Measurements from ENCODE around the gene SH3BGR. TPM values are rescaled to one million over a fixed set of nuclear protein-coding genes. Genes with fewer than 3 reads are reported as not detected.

SH3BGR gene
- total and polyA plus RNA-seq, 2 of the 4 experiments (the other 2 are of a cell fraction), result 1.6 to 2.0 TPM

DNA sequence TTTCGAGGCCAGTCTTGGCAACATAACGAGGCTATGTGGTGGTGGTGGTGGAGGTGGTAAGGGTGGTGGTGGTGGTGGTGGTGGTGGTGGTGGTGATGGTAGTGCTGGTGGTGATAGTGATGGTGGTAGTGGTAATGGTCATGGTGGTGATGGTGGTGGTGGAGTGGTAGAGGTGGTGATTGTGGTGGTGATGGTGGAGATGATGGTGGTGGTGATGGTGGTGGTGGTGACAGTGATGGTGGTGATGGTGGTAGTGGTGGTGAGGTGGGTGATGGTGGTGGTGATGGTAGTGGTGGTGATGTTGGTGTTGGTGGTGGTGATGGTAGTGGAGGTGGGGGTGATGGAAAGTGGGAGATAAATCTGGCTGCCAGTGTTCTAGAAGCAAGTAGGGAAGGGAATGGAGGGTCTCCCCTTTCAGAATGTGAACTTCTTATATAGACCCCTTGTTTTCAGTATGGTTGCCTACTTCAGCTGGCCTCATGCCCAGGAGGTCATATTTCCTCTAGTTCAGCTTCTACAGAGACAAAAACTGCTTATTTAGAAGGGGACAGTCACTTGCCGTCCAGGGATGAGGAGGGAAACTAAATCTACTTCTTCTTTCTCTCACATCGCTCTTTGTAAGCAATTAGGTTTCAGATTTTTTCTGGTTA, 27.5 kb downstream of the SH3BGR start:
- DNase-seq (no peak), ATAC-seq (ENCODE audit: low read depth) (no peak)
- H3K14ac ChIP-seq (replicated peaks; ENCODE audit: low read depth, low read length), result no peak overlapping the region
- no peaks in the 10 kb centered on the region for H3K4me1 ChIP-seq (ENCODE audit: control insufficient read depth, insufficient read depth, low read length)
- H3K36me3 ChIP-seq (ENCODE audit: control insufficient read depth, insufficient read depth, low read length), result no peaks in the 10 kb centered on the region
- no peak overlapping the region for H4K91ac ChIP-seq (ENCODE audit: insufficient read depth, low read depth, low read length)
- no peak overlapping the region for H3K18ac ChIP-seq (ENCODE audit: low read depth, low read length)
- no peak overlapping the region for H2BK120ac ChIP-seq (ENCODE audit: low read depth, low read length)
- no peaks in the 10 kb centered on the region for H3K9me3 ChIP-seq (ENCODE audit: control insufficient read depth, insufficient read depth, low read length)
- in situ Hi-C loops (cut with MboI; ENCODE audit: low sequenced_read_pairs), result no loop called here
- H2BK20ac ChIP-seq (ENCODE audit: low read depth, low read length), result no peak overlapping the region
- H3K9me1 ChIP-seq (ENCODE audit: insufficient read depth, low read length), result no peaks in the 10 kb centered on the region
- no peak overlapping the region for H2BK15ac ChIP-seq (ENCODE audit: low read depth, low read length)
- H4K20me1 ChIP-seq (ENCODE audit: insufficient read depth, low read length), result no peaks in the 10 kb centered on the region
- ChIA-PET CTCF (interaction anchor here (0.7 kb wide), 1 partner anchor 1492 kb away, joined by 3 read pairs; no protein-coding TSS in a partner anchor), POLR2A (ENCODE audit: unreplicated experiment) (no interaction called here)
- no peak overlapping the region for H3K9ac ChIP-seq (ENCODE audit: low read depth, low read length)
- dilution Hi-C loops (cut with HindIII; ENCODE audit: low sequenced_read_pairs, unreplicated experiment), result no loop called here
- no peak overlapping the region for H3K56ac ChIP-seq (ENCODE audit: extremely low read depth, insufficient read depth, low read length)
- no peak overlapping the region for H2AK5ac ChIP-seq (ENCODE audit: low read depth, low read length)
- no TSS peak for BruUV-seq (replicated peaks)
- 47% methylated on average over 2 of the region's 4 CpGs; no CpG with 5 or more reads in 1 of the 2 experiments for WGBS, 2 experiments (ENCODE audit: extremely low coverage in 2 of 2, insufficient read length in 1 of 2)
- H3K4me3 ChIP-seq (ENCODE audit: insufficient read depth, low read depth, low read length), result no peak overlapping the region
- H2AK9ac ChIP-seq (replicated peaks; ENCODE audit: low read depth, low read length, poor library complexity), result no peak overlapping the region
- no peak overlapping the region for H3K23ac ChIP-seq (ENCODE audit: low read depth, low read length)
- H4K8ac ChIP-seq (ENCODE audit: low read depth in 2 of 2, low read length in 2 of 2), result no peak overlapping the region
- intact Hi-C loops (cut with micrococcal nuclease), result no loop called here
- no peaks in the 10 kb centered on the region for H3K79me1 ChIP-seq (ENCODE audit: low read depth in 1 of 2, low read length in 2 of 2)
- no peak overlapping the region for H2BK5ac ChIP-seq (ENCODE audit: low read depth, low read length, poor library complexity, severe bottlenecking)
- TF ChIP-seq MAFK (IDR thresholded peaks at IDR 0.05; ENCODE audit: low read depth, low read length) (no peak), FOS (IDR thresholded peaks at IDR 0.05; ENCODE audit: low read depth, low read length) (no peak), BHLHE40 (IDR thresholded peaks at IDR 0.05; ENCODE audit: low read depth, low read length) (no peak), SMC3 (IDR thresholded peaks at IDR 0.05; ENCODE audit: low read depth, low read length) (no peak), MXI1 (IDR thresholded peaks at IDR 0.05; ENCODE audit: borderline replicate concordance, low read depth, low read length) (no peak), NFE2L2 (IDR thresholded peaks at IDR 0.05; ENCODE audit: low read depth, low read length) (no peak), RFX5 (IDR thresholded peaks at IDR 0.05; ENCODE audit: low read depth, low read length) (no peak), MAZ (IDR thresholded peaks at IDR 0.05; ENCODE audit: borderline replicate concordance, low read depth, low read length) (no peak), CHD1 (IDR thresholded peaks at IDR 0.05; ENCODE audit: low read depth, low read length) (no peak), RCOR1 (IDR thresholded peaks at IDR 0.05; ENCODE audit: insufficient replicate concordance, low read length) (no peak), RAD21 (IDR thresholded peaks at IDR 0.05; ENCODE audit: low read length) (no peak), CEBPB (IDR thresholded peaks at IDR 0.05; ENCODE audit: low read depth, low read length) (no peak), CTCF (conservative IDR thresholded peaks at IDR 0.05; ENCODE audit: low read depth, low read length) (no peak), POLR2A (IDR thresholded peaks at IDR 0.05; ENCODE audit: low read depth, low read length) (no peak)
- TF ChIP-seq, protein P1, sequence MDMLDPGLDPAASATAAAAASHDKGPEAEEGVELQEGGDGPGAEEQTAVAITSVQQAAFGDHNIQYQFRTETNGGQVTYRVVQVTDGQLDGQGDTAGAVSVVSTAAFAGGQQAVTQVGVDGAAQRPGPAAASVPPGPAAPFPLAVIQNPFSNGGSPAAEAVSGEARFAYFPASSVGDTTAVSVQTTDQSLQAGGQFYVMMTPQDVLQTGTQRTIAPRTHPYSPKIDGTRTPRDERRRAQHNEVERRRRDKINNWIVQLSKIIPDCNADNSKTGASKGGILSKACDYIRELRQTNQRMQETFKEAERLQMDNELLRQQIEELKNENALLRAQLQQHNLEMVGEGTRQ (IDR thresholded peaks at IDR 0.05; ENCODE audit: low read depth, low read length), result no peak
- TF ChIP-seq, protein P2, sequence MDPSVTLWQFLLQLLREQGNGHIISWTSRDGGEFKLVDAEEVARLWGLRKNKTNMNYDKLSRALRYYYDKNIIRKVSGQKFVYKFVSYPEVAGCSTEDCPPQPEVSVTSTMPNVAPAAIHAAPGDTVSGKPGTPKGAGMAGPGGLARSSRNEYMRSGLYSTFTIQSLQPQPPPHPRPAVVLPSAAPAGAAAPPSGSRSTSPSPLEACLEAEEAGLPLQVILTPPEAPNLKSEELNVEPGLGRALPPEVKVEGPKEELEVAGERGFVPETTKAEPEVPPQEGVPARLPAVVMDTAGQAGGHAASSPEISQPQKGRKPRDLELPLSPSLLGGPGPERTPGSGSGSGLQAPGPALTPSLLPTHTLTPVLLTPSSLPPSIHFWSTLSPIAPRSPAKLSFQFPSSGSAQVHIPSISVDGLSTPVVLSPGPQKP (IDR thresholded peaks at IDR 0.05; ENCODE audit: borderline replicate concordance, low read depth, low read length), result no peak
- no peaks in the 10 kb centered on the region for H3K27me3 ChIP-seq (ENCODE audit: control insufficient read depth, insufficient read depth, low read length)
- H4K5ac ChIP-seq (ENCODE audit: low read depth, low read length), result no peak overlapping the region
- H3K4ac ChIP-seq (ENCODE audit: low read depth, low read length), result no peak overlapping the region
- H2AFZ ChIP-seq (replicated peaks; ENCODE audit: low read length, poor library complexity), result no peak overlapping the region
- no peak overlapping the region for H3K27ac ChIP-seq (ENCODE audit: insufficient read depth, low read length)
- no peak overlapping the region for H3K4me2 ChIP-seq (ENCODE audit: low read depth, low read length)

Data from IMR-90 (cell line).